Measurements from ENCODE around the gene BCCIP.

BCCIP gene

DNA sequence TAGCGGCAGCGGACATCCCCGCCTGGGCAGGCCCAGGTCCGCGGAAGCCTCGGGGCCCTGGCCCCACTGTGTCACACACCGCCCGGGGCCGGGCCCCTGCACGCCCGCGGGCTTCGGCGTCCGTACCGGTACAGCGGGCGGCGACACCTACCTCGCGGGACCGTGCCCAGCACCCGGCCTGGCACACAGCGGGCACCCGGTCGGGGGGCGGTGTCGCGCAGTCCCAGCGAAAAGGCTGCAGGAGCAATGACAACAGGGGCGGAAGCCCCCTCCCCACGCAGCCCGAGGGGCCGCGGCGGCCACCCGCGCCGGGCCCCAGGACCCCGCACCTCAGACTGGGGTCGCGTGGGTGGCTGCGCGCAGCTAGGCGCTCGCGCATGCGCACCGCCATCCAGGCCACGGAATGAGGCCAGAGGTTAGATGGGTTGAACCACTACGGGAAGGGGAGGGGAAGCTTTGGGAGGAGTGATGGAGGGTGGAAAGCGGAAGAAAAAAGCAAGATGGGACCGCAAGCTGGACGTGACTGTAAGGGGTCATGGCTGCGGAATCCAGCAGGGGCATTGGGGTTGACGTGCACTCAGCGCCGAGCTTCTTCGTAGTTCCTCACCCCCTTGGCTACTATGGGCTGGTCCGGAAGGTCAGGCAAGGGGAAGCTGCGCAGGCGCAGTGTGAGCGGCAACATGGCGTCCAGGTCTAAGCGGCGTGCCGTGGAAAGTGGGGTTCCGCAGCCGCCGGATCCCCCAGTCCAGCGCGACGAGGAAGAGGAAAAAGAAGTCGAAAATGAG, at the start of gene BCCIP, which contains the start of gene UROS:
Gene BCCIP (plus strand): TSS at position 669 of the 785 bp plus-strand sequence. CDS start 12 bp downstream, at position 681.
Gene UROS (minus strand): TSS at position 381 of the 785 bp plus-strand sequence. CDS start 6,759 bp downstream, outside the sequence.
- peak; percentile 91 for DNase-seq (ENCODE audit: low spot score)

DNA sequence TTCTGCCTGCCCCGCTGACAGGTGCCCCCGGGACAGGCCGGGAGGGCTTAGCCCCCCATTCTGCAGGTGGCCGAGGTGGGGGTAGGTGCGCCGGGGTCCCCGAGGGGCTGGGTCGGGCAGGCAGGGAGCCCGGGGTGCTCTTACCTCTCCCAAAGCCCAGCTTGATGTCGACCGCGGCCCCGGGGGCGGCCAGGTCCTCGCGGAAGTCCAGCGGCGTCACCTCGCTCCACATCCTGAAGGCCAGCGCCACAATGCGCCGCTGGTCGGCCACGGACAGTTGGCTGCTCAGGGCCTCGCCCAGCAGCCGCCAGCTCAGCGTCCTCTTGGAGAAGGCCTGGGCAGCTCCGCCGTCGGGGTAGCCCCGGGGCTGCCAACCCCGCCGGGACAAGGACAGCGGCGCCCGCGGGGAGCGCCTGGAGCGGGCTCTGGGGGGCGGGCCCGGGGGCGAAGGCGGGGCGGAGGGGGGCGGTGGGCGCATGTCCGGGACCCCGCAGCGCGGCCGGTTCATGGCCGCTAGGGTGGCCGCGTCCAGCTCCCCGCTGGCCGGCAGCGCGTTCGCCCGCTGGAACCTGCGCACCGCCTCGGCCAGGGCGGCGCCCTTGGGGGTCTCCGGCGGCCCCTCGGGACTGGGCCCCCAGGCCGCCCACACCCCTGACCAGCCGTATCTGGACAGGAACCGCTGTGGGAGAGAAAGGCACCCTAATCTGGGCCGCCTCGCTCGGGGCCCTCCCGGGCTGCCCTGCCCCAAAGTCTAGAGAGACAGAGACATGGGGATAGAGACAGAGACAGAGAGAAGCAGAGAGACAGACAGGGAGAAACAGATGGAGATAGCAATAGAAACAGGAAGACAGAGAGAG, 49.4 kb upstream of the BCCIP start:
- no peak for DNase-seq (ENCODE audit: low spot score)

DNA sequence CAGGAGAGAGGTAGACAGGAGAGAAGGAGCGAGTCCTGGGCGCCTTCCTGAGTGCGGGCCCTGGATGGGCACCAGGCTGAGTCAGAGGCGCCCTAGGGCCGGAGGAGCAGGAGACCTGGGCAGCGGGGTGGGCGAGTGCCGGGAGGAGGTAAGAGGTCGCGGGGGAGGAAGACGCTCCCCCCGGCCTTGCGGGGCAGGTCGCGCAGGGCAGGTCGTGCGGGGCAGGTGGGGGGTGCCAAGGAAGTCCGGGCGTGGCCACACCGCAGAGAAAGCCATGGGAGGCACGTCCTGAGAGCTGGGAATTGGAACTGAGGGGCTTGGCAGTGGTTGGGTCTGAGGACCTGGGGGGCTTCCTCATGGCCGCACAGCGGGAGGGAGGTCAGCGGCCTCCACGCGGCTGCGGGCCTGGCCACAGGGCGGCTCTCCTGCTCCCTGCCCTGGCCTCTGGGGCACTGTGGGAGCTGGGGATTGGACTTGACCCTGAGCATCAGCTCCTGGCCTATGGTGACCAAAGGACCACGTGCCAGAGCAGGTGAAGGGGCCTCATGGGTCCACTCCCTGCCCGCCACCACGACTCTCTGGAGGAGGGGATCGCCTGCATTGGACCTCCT, 48.7 kb upstream of the BCCIP start:
- DNase-seq (ENCODE audit: low spot score) = no peak

DNA sequence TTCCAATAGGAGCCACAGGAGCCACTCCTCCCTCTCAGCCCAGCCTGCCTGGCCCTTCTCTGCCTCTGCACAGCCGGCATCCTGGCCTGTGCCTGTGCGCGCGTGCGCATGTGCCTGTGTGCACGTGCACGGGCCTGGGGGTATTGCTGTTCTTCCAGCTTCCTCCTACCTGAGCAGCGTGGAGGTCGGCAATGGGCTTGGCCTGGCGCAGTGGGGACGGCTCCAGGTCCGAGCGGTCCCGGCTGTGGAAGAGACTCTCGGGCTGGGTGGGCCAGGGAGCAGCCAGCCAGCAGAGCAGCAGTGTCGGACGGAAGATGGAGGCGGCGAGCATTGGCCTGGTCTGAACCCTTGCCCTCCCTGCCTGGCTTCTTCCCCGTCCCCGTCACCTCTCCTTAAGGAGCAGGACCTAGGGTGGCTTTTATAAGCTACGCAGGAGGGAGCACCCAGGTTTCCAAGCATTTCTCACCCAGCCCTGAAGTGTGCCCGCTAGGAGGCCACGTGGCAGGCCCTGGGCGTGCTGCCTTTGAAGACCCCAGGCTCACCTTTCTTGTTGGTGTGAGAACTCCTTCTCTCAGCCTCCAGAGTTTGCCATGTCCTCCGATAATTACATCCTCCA, 47.7 kb upstream of the BCCIP start, which contains the start of gene MMP21:
Gene MMP21 (minus strand): TSS at position 331 of the 616 bp plus-strand sequence. CDS start 0 bp downstream, at position 331.
- DNase-seq (ENCODE audit: low spot score) = no peak

DNA sequence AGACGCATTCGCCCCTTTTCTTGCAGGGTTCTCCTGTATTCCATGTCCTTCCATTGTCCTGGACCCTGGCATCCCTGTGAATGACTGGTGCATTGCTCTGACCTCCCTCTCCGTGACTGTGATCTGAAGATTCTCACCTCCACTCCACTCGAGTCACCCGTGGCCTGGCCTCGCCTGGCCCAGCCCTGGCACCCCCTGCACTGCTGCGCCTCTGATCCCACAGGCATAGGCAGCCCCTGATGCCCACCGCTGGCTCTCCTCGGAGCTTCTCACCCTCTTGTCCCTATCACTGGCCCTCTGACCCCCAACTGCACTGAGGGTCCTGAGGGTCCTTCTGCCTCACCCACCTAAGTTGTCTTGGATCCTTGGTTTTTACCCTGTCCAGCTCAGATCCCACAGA, 45.5 kb upstream of the BCCIP start:
- DNase-seq (ENCODE audit: low spot score) = no peak

DNA sequence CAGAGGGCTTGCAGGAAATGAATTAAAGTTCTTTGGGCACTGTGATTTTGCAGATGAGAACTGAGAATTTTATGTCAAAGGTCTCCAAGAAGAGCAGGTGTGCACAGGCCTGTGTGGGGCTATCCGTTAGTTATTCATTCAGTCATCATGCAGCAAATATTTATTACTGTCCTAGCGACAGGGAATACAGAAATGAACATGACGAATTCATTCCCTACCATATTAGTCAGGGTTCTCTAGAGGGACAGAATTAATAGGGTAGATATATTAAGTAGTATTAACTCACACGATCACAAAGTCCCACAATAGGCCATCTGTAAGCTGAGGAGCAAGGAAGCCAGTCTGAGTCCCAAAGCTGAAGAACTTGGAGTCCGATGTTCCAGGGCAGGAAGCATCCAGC, 44.8 kb upstream of the BCCIP start:
- no peak for DNase-seq (ENCODE audit: low spot score)

DNA sequence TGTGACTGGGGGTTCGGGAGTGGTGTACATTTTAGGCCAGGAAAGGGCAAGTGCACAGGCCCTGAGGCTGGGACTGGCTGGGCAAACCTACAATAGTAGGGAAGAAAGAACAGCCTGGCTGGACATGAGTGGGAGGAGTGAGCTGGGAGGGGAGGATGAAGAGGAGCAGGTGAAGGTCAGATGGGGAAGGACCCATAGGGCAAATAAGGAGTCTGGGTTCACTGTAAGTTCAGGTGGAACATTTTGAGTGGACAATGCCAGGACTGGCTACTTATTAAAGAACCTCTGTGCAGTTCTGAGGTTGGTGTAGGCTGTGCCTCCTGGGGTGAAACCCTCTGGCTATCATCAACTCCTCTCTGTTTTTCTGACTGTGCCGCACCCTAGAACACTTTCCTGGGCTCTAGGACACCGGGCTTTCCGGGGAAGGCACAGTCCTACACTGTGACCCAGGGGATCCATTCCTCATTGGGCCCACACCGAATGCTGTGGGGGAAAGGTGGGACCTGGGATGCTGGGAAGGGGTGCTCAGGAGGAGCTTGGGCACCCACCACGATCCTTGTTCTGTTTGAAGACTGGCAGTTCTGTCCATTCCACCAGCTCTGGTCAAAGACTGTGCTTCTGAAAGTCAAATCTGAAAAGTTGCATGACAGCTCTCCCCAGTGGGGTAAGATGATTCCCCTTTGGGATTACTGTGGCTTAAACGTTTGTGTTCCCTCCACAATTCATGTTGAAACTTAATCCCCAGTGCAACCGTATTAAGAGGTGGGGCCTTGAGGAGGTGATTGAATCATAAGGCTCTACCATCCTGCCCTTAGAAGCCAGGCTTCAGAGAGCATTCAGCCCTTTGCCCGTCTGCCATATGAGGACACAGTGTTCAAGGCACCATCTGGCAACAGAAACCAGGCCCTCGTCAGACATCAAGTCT, 43.7 kb upstream of the BCCIP start:
- DNase-seq (ENCODE audit: low spot score) = no peak

DNA sequence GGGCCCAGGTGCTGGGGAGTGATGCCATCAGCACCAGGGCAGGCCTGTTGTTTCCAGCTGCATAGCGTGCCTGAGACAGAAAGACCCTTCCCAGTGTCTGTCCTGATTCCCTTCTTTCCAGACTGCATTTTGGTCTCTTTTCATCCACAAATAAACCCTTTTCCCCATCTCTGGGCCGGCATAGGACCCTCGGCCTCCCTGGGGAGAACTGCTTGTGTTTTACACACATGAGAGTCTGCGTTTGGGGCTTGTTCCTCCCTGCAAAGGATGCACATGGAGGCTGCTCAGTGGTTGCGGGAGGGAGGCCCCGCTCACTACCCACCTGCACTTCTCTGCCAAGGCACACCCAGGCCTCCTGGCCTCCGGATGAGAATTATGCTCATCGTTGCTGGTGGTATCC, 42.0 kb upstream of the BCCIP start:
- no peak for DNase-seq (ENCODE audit: low spot score)

DNA sequence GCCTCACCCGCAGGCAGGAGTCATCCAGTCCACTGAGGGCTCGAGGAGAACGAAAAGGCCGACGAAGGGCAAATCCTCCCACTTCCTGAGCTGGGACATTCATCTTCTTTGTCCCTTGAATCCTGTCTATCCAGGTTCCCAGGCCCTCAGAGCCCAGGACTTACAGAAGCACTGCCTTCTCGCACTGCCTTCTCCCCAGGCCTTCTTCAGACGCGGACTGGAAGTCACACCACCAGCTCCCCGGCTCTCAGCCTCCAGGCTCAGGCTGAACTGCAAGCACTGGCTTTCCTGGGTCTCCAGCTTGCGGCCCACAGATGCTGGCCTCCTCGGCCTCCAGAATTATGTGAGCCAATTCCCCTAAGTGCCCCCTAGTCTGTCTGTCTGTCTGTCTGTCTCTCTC, 41.3 kb upstream of the BCCIP start:
- DNase-seq (ENCODE audit: low spot score) = no peak

DNA sequence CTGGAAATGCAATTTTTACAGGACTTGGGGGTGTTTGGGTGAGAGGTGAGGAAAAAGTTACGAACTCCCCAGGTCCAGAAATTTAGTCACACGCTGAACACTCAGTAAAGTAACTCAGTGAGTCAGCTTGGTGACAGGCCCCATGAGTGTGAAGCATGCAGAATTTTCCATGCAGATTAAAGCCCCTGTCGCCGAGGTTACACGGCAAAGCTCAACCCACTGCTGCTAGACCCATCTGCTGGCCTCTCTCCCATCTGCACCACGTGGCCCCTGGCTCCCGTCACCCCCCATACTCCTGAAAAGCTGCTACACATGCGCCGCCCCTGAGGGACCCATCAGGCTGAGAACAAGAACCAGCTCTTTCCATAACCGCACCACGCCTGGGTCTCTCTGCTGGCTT, 40.7 kb upstream of the BCCIP start:
- peak; percentile 30 for DNase-seq (ENCODE audit: low spot score)

DNA sequence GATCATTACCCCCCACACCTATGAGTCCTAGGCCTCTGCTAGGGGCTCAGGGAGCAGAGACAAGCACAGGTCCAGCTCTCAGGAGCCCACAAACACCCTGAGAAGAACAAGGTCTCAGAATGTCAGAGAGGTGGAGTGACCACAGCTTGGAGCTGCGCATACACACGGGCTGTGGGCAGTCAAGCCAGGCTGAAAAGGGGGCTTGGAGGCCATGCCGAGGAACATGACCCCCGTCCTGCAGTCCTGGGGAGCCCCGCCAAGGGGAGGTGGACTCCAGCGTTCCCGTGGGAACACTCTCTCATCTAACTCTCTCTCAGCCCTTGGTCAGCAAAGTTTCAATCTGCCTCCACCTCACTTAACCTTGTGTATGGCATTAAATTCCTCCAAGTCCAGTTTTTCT, 39.9 kb upstream of the BCCIP start:
- DNase-seq (ENCODE audit: low spot score) = no peak

DNA sequence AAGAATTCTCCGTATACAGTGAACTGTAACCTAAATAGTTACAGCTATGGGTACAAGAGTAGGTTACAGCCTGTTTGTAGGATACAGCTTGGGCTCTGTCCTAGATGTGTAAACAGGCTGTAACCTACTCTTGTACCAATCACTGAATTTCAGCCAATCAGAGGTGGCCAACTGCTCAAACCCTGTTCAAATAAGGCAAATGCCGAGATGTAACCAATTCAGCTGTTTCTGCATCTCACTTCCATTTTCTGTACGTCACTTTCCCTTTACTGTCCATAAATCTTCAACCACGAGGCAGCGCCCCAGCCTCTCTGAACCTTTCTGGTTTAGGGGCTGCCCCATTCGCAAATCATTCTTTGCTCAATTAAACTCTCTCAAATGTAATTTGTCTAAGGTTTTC, 39.4 kb upstream of the BCCIP start:
- DNase-seq (ENCODE audit: low spot score) = no peak

DNA sequence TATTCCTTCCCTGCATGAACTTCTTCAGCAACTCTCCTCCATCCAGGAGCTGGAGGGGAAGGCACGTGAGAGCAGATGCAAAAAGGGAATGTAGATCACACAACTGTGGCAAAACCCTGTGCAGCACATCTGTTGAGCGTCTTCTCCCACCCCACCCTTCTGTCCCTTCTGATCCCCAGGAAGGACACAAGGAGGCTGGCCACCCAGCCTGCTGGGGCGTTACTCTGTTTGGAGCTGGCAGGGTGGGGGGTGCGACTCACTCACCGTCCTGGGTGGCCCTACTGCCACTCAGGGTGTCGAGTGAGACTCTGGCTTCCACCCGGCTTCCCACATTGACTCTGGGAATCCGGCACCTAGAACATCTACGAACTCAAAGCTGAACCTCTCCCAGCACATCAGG, 37.6 kb upstream of the BCCIP start:
- no peak for DNase-seq (ENCODE audit: low spot score)

DNA sequence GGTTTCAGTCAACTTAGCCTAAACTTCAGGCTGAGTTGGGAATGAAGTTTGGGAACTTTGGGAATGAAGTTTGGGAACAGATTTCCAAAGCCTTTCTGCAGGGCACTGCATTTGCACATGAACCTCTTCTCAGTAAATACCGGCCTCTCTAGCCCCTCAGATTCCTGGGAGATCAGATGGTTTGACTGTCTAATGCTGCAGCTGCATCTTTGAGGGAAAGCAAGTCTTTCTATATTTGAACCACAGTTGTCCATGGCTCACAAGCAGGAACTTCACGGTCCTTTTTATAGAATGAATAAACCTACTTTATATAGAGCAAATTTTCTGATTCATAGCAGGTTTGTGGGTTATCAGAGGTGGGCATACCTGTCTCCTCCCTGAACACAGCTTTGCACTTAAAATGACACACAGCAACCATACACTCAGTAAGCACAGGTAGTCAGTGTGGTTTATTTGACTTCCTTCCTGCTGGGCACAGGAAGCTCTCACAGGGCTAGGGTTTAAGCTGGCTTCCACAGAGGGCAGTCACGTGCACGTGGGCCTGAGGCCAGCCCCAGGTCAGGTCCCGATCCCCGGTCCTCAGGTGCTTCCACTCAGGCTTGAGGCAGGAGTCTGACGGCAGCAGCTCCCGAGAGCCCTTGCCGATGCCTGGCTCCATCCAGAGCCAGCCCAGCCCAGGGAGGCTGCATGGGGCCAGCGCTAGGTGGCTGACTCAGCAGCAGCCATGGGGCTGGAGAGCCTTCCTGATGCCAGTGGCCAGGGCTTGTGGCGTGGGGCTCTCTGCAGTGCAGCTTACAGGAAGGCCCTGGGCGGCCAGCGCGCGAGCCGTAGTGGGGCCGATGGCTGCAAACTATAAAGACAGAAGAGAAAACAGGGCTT, 35.0 kb upstream of the BCCIP start:
- DNase-seq (ENCODE audit: low spot score) = no peak

DNA sequence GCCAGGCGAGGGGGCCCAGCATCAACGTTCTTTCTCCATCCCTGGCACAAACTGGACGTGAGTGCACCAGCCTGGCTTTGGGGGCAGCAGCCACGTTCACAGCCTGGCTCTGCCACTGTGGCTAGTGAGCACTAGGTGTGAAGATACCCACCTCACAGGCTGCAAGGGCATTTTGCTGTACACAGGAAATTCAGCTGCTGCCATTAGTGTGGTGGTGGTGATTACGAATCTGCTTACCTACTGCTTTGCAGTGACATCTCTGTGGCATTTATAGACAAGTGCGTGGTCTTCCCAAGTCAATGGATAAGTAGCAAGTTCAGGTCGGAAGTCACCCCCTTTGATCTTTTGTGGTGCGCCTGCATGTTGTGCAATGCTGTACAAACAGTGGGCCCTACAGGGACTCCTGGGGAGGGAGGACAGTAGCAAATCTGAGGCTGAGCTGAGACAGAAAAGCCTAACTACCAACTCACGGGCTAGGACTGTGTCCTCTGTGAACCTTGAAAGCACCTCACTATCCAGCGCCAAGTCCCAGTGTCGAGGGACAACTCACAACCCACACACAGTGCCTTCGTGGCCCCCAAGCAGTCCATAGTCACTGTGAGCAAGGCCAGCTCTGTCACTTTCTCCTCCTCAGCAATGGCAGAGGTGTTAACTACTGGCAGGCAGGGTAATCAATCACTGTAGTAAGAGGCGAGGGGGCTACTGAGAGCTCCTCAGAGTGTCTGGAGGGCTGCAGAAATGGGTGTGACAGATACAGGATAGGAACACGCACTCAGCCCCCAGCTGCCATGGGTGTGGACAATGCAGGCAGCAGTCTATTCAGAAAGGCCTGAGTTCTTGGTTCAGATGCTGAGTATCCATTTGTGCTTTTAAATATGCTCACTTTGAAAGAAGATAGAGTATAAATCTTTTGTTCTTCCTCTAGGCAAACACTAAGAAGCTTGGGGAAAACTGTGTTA, 30.7 kb upstream of the BCCIP start:
- no peak for DNase-seq (ENCODE audit: low spot score)

DNA sequence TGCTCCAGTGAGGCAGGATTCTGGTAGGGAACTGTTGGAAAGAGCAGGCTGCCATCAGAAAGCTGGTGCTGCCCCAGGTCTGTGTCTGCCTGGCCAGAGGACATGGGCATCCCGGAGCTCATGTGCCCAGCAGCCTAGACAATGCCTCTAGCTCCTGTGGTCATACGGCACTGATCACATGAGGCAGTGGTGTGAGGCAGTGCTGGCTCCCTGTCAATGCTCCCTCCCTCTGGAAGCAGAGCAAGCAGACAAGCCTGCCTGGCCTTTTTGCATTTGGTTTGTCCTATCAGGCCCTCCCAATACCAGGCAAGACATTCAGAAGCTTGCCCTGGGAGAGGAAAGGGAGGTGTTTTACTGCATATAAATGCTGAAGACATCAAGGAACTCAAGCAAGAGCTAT, 28.2 kb upstream of the BCCIP start:
- DNase-seq (ENCODE audit: low spot score) = peak; percentile 95

DNA sequence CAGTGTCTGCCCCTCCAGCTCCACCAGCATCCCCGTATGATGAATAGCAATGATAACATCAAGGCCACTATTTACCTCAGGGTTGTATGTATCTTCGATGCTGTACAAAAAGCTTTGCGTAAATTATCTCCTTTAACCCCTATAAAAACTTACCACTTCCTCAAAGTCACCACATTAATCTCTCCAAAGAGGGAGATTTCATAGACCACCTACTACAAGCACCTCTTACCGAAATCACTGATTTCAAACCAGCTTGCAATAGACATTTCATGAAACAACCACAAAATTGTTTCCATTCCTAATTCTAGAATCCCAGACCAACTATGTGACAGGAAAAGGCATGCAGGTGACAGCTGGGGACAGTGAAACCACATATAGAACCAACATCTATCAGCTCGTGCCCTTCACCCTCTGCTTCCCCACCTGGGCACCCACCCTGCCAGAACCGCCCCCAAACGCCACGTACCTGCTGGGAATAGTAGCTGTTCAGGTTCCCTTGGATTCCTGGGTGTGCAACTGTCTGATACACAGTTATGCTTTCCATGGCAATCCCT, 27.6 kb upstream of the BCCIP start:
- DNase-seq (ENCODE audit: low spot score) = no peak

DNA sequence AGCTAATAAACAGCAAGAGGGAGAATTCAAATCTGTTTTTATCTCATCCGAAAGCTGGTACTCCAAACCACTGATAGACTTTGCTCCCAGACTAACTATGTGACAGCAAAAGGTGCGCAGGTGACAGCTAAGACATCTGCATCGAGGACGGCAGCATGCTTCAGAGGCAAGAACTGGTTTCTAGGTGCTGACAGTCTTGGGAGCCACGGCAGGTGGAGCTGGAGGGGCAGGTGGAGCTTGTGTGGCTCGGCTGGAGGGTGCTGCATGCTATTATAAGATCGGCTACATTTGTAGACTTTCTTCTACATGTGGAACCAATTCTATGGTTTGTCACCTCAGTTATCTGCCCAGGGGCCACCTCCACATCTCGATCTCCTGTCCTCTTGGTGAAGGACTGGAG, 25.9 kb upstream of the BCCIP start:
- DNase-seq (ENCODE audit: low spot score) = no peak
